Posterior vena cava (tissue), 2 donors: ENCODE results near the gene NCAM1. TPM values are rescaled to one million over a fixed set of nuclear protein-coding genes. Genes with fewer than 3 reads are reported as not detected.

Experiments
- DNase-seq: peaks from one replicate; pipeline ENCODE4 v3.0.0-alpha.2; 2020; ENCODE audit warnings: low spot score
- intact Hi-C, 2 donors: fragments of 100-400 bp; cut with DNase I; formaldehyde crosslinking; loops; one replicate each; pipeline versions ENCODE4 v1.14.1 to v1.14.2; 2022 to 2023
- total RNA-seq, 2 donors: library from RNA; stranded (reverse); fragmentation: NEBNext Ultra II Directional; extraction: Animal tissue kit (Norgen Biotek cat#: 25700); gene quantifications; one replicate each; pipeline ENCODE4 v1.2.1, GENCODE V29; 2021
- donor health status: DM: yes; HTN: yes; CAD: no.
- donor health status: DM: yes; HTN: yes; CAD: no.

NCAM1 gene
- total RNA-seq, 2 donors from 2014 or later: 76.8 to 134 TPM

- intact Hi-C loops: no loop called here
- no peak for DNase-seq
These were observed 243.1 kb downstream of the NCAM1 start for GRCh38 chr11:113204280-113204679.

GRCh38 chr11:113213549-113213948 lies 252.3 kb downstream of the NCAM1 start:
- no peak for DNase-seq
- intact Hi-C loops: no loop called here

DNA sequence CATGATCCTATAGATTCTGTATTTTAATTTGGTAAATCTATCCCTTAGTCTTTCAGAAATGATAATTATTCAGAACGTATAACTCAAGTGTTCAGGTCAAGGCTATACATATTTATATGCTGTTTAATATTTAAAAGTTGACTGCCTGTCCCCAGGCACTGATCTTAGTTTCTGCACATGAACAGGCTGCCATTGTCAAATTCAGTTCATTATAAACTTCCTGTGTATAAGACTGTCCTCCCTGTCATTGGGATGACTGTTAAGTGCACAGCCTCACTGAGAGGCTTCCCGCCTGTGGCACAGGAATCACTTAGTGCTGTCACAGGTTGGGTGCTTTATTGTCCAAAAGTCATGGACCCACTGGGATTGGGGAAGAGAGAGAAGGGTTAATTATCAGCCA lies 261.0 kb downstream of the NCAM1 start:
- intact Hi-C loops: no loop called here
- DNase-seq: no peak

GRCh38 chr11:113234888-113235287 lies 273.7 kb downstream of the NCAM1 start:
- DNase-seq: no peak

DNA sequence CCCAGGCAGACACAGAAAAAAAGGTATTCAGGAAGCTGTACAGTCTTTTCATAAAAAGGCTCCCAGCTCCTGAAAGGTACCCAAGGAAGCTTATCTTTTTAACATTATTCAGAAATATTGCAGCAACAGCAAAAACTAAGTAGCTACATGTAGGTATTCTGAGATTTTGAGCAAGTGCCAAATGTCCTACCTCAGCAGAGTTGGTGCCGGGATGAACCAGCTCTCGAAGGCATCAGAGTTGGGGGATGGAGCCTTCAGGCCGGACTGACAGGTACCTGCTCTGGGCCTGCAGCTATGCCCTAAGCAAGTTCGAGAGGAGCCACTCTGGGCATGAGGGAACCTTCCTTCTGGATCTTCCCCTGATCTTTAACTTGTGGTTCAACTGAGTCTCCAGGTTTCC lies 276.0 kb downstream of the NCAM1 start:
- DNase-seq: no peak
- intact Hi-C loops: no loop called here

More at GRCh38 chr11:113234888-113235287, 273.7 kb downstream of the NCAM1 start:
- intact Hi-C loops: no loop called here

DNA sequence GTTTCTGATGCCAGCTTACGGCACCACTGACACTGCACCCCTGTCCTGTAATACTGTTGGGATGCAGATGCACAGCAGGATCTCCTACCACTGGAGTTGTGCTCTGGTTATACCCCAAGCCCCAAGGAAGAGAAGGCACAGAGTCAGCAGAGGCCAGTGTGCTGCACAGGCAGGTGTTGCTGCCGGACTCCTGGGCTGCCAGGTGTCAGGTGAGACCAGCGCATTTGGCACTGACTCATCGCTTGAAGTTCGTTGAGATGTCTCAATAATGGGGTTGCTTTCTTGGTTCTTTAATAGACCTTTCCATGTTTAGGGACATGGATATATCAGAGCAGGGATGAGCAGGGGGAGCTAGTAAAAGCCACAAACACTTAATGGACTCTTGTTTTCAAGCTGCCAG lies 277.5 kb downstream of the NCAM1 start:
- intact Hi-C loops: no loop called here
- DNase-seq: no peak

DNA sequence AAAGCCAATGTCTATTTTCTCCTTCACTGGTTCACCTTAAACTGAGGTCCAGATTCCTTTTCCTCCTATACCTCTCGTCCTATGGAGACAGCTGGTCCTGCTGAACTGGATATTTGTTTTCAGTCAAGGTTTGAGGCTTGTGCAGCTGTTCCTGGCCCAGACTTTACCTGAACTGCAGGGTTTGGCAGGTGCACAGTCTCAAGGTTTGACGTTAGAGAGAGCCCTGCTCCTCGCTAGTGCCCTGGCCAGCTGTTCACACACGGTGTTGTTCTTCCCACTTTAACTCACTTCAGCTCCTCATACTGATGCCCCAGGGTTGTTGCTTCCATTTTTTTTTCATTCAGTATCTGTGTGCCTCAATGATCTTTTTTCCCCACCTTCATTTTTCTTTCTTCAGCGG lies 279.2 kb downstream of the NCAM1 start:
- DNase-seq: no peak
- intact Hi-C loops: no loop called here

DNA sequence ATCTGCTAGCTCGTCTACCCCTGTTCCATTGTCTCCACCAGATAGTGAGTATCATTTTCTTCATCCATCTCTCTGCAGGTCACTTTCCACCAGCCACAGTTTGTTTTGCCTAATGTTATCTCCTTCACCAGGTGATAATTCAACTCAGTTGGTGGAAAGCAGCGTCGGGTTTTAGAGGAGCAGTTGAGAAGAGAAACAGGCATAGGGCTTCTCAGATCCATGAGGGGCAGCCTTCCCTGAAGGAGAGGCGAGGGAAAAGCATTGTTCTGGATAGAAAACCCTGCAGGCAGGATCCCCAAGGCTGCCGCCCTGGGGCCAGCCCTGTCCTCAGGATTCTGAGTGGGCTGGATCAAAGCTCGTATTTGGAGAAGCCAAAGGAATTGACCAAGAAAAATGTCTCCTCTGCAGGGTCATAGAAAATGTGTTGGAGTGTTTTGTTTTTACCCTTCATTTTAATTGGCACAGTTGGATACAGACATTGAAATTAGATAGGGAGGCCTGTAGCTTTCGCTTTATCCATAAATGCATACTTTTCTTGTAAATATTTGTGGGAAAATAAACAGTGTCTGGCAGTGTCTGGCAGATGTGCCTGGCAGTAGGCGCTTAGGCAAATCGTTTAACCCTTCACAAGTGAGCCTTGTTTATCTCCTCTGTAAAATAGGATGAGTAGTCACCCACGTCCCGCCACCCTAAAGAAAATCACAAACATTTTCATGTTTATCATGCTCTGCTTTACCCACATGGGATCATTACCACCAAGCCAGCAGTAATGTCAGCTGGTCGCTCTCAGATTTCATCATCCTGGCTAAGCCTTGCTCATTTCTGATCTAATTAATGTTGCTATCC lies 279.8 kb downstream of the NCAM1 start:
- intact Hi-C loops: no loop called here
- DNase-seq: no peak

DNA sequence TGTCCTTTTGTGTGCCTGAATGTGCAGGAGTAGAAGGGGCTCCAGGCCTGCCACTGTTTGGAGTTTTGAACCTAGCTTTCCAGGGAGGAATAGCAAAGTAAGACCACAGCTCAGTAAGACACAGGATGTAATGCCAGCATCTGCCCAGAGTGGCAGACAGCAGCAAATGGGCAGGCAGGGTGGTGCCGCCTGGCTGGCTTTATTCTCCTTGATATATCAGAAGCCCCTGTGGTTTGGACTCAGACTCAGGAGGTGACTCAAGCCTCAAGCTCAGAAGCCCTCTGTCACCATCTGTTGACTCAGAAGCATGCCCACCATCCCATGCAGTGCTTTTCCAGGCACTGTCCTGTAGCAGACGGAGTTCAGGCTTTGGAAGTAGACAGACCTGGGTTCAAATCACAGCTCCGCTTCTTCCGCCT lies 280.4 kb downstream of the NCAM1 start:
- DNase-seq: no peak
- intact Hi-C loops: no loop called here

GRCh38 chr11:113242060-113242459 lies 280.8 kb downstream of the NCAM1 start:
- intact Hi-C loops: no loop called here
- no peak for DNase-seq

DNA sequence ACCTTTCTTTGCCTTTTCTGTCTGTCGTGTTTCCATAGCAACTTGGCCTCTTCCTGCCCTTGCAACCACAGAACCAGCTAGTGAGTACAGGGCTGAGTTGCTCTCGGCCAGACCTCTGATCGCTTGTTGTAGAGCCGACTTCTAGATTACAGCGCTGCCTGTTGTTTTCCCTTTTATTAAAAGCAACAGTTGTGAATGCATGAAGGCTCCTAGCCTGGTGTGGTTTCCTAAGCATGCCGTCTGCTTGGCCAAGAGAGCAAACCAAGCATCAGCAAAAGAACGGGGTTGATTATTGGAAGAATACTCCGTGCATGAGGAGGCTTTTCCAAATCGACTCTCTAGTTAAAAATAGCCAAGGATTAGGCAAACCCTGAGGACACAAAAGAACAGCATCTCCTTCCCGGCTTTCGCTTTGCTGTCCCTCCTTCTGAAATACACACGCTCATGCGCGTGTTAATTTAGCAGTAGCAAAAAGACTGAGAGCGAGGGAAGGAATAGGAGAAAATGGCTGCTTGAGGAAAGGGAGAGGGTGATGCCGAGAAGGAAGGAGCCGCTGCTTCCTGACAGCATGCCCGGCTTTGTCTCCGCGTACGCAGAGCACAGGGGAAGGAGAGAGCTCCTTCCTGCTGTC lies 281.7 kb downstream of the NCAM1 start:
- intact Hi-C loops: no loop called here
- DNase-seq: no peak

GRCh38 chr11:113243696-113244095 lies 282.5 kb downstream of the NCAM1 start:
- intact Hi-C loops: no loop called here
- no peak for DNase-seq

DNA sequence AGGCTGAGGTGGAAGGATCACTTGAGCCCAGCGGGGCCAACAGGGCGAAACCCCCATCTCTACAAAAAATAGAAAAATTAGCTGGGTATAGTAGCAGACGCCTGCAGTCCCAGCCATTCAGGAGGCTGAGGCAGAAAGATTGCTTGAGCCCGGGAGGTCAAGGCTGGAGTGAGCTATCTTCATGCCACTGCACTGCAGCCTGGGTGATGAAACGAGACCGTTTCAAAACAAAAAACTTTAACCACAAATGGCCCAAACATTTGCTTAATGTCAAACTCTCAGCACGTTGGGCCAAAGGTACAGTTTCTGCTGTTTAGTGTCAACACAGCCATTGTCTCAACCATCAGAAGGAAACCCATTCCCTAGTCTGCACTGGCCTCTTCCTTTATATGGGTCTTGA lies 284.0 kb downstream of the NCAM1 start:
- intact Hi-C loops: no loop called here
- DNase-seq: no peak

- intact Hi-C loops: no loop called here
- DNase-seq: no peak
These were observed 286.0 kb downstream of the NCAM1 start for GRCh38 chr11:113247221-113247620.

DNA sequence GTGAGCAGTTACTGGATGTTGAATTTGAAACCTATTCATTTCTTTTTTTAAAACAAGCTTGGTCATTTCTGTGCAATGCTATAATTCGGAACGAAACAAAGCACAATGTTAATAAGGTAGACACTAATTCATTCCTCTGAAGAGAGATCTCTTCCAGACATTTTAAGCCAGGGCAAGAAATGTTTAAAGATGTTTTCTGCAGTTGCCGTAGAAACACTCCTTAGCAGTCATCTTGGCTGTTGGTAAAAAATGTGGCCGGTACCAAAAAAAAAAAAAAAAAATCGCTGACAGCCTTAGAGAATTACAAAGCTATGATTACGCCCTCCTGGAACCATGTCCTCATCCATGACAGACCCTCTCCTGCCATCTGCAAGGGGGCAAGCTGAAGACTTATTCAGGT lies 286.7 kb downstream of the NCAM1 start:
- DNase-seq: no peak
- intact Hi-C loops: no loop called here

DNA sequence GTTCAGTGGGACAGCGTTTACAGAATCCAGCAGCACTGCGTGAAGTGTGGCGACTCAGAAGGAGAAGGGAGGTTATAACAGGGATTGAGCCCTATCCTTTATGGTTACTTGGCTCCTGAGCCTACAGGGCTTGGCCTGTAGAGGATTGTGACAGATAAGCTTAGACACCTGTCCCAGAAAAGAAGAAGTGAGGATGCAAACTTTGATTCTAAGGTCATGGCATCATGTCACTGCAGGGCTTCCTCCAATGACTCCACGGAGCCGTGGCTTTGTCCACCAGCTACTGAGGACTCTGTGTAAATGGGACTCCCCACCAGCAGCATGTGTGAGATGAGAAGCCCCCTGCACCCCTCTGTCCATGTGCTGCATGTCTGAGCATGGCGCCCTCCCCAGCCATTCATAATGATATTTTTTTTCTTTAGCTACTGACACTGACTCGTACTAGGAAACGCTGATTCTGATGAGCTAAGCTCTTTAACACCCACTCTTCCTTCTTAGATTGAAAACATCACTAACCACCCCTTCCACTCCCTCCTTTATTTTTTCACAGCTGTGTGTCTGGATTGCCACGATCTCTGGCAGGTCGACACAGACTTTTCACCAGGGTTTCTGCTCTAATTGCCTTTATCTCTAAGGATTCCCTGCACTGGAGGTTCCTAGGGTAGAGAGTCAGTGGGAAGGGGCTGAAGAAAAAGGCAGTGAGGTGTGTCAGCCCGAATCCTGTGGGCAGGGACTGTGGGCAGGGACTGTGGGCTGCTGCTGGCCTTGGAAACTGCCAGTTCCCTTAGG lies 287.7 kb downstream of the NCAM1 start:
- intact Hi-C loops: no loop called here
- DNase-seq: no peak

DNA sequence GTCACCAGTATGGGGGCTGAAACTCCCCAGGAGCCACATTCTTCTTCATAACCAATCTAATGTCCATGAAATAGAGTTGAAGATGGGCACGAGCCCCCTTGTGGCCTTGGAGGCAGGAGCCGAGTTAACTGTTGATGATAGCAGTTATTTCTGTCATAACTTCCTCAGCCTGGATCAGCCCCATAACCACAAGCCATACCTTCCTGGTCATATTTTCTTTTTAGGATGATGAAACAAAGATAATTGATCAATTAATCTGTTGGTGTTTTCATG lies 288.2 kb downstream of the NCAM1 start:
- intact Hi-C loops: no loop called here
- DNase-seq: no peak

- intact Hi-C loops: no loop called here
- DNase-seq: no peak
These were observed 288.6 kb downstream of the NCAM1 start for GRCh38 chr11:113249786-113250185.

GRCh38 chr11:113251281-113251680 lies 290.1 kb downstream of the NCAM1 start:
- intact Hi-C loops: no loop called here
- no peak for DNase-seq

- intact Hi-C loops: no loop called here
- DNase-seq: no peak
These were observed 292.2 kb downstream of the NCAM1 start for GRCh38 chr11:113253406-113253805.

DNA sequence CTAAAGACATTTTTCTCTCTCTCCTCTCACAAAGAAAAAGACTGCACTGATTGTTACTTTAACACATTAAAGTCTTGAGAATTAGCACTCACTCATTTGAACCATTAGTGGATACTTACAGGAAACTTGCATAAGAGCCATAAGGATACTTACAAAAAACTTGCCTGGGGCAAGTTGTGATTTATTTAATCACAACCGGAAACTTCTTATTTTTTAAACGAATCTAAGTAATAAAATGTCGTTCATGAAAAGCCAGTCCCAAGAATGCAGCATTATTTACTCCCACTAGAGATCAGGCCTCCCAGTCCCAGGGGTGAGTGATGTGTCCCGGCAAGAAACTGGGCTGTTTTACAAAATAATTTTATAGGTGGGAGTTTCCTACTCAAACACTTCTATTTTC lies 293.9 kb downstream of the NCAM1 start:
- no peak for DNase-seq

More for the DNA sequence above, 293.9 kb downstream of the NCAM1 start:
- intact Hi-C loops: no loop called here
